KOPT-K1 (cell line): Measurements from ENCODE around the gene TLE5.
"Not testable (repeated sequence)": the region's sequence is repeated elsewhere in the genome, so short reads cannot be mapped to it uniquely, and the experiment has no call there.

ENCODE experiments used
- H3K27ac ChIP-seq: fragments of 200-600 bp; sonication (generic); 2 replicates; pipeline ENCODE4 v1.5.1; 2016; ENCODE audit warnings: antibody characterized with exemption, mild to moderate bottlenecking, low read depth, low read length; ENCODE audit not compliant: poor library complexity, severe bottlenecking
- H3K36me3 ChIP-seq: fragments of 200-600 bp; sonication (generic); 2 replicates; pipeline ENCODE4 v1.5.1; 2017; ENCODE audit warnings: antibody characterized with exemption, mild to moderate bottlenecking, low read length, moderate library complexity; ENCODE audit not compliant: insufficient read depth
- H3K9me3 ChIP-seq: fragments of 200-600 bp; sonication (generic); 2 replicates; pipeline ENCODE4 v1.5.1; 2017; ENCODE audit warnings: antibody characterized with exemption, low read length, mild to moderate bottlenecking; ENCODE audit not compliant: insufficient read depth, poor library complexity, severe bottlenecking

Gene TLE5

DNA sequence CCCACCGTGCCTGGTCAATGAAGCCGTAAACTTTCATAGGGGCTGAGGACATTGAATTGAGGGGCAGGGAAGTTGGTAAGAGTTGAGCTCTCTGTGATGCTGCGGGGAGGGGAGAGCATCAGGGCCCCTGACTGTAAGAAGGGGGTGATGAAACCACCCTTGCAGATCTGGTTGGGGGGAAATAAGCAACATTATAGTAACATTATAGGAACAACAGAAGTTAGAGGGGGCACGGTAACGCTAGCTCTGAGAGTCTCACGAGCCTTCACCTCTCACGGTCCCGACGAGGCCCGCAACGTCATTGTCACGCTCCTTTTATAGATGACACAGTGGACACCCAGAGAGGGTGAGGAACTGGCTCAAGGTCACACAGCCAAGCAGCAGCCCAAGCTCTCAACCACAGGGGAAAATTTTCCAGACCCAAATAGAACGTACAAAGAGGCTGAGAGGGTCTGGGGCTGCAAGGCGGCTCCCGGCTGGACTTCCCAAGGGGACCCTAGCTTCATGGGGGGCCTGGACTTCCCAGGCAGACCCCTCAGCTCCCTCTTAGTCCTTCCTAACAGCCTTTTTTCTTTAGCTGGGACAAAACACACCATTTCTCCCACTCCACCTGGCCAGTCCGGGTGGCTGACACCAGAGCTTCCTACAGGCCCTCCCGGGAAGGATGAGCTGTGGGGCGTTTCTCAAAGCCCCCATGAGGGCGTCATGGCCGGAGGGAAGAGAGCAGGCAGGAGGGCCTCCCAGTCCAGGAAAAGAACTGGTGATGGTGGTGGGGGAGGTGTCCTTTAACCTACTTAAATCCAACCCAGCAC, 4.1 kb downstream of the TLE5 start:
- Histone ChIP-seq H3K9me3 (no peaks in the 10 kb centered on the region), H3K27ac (no peak overlapping the region), H3K36me3 (peaks cover 78% of the 10 kb centered on the region)

DNA sequence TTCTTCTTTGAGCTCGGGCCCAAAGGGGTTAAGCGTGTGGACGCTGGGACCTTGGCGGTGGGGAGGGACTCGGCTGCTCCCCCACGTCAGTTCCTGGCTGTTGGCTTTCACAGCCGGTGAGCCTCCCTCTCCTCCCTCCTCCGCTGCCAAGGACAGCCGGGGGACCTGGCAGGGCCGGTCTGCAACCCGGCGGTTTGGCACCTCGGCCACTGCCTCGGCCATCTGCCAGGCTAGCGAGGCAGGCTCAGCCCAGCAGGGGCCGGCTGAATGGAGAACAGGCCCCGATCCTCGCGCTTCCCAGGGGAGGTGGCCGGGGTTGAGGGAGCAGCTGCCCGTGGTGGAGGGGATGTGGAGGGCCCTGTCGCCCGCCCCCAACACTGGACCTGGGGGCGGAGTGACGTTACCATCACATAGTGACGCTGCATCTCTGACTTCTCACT, 5.0 kb downstream of the TLE5 start:
- Histone ChIP-seq H3K36me3 (peaks cover 82% of the 10 kb centered on the region), H3K27ac (no peak overlapping the region), H3K9me3 (no peaks in the 10 kb centered on the region)

DNA sequence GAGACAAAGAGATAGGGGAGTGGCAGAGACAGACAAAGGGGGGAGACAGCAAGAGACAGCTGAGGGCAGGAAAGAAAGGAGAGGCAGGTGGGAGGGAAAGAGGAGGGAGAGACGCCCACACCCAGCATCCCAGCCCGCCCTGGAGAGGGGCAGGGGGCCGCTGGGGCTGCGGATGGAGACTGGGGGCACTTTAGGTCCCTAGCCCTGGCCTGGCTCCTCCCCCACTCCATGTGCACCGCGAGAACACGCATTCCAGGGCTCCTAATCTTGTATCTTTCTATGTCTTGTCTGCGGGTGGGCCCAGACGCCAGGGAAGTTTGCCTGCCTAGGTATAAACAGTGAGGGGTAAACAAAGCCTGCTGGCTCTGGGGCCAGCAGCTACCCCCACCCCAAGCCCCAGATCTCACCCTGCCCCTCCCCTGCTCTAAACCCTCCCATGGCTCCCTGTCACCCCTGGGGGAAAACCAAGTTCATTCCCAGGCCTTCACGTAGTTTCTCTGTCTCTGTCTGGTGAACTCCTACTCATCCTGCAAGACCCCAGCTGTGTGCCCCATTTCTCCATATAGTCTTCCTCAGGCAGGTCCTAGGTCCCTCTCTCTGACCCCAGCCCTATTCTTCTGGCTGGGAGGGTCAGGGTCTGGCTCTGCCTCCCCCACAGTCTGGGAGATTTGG, 5.7 kb downstream of the TLE5 start:
- Histone ChIP-seq H3K27ac (no peak overlapping the region), H3K9me3 (no peaks in the 10 kb centered on the region), H3K36me3 (peaks cover 85% of the 10 kb centered on the region)

GRCh38 chr19:3055741-3056416, 6.4 kb downstream of the TLE5 start:
- Histone ChIP-seq H3K36me3 (peaks cover 83% of the 10 kb centered on the region), H3K9me3 (no peaks in the 10 kb centered on the region), H3K27ac (no peak overlapping the region)

DNA sequence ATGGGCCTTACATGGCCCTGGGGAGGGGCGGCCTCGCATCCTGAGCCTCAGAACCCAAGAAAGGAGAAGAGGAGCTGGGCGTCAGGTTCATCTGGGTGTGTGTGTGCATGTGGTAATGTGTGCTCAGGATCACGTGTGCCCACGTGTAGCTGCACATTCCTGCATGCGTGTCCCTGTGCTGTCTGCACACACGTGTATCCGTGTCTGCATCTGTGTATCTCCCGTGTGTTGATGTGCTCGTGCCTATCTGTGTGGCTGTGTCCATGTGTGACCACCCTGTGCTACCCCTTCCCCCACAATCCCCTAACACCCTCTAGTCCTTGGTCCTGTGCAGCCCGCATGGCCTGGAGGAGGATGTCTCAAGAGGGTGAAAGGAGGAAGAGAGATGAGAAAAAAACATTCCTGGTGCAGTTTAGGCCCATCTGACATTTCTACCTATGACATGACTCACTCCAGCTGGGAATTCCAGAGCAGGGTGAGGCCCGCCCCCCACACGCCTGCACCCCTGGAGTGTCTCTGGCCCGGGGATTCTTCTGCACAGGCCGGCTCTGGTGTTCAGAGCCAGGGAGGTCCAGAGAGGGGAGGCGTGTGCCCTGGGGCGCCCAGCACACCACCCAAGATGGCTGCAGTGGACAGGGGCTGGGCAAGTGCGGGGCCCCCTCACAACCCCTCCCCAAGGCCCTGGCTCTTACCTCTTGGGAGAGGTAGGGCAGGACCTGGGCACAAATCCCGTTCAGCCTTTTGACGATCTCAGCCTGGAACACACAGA, 7.1 kb downstream of the TLE5 start:
- Histone ChIP-seq H3K9me3 (no peaks in the 10 kb centered on the region), H3K27ac (no peak overlapping the region), H3K36me3 (peaks cover 76% of the 10 kb centered on the region)

GRCh38 chr19:3054265-3054971, 7.9 kb downstream of the TLE5 start:
- H3K36me3 ChIP-seq = peaks cover 69% of the 10 kb centered on the region
- H3K27ac ChIP-seq = no peak overlapping the region
- no peaks in the 10 kb centered on the region for H3K9me3 ChIP-seq

GRCh38 chr19:3053780-3054179, 8.5 kb downstream of the TLE5 start:
- Histone ChIP-seq H3K9me3 (no peaks in the 10 kb centered on the region), H3K27ac (no peak overlapping the region), H3K36me3 (peaks cover 62% of the 10 kb centered on the region)

DNA sequence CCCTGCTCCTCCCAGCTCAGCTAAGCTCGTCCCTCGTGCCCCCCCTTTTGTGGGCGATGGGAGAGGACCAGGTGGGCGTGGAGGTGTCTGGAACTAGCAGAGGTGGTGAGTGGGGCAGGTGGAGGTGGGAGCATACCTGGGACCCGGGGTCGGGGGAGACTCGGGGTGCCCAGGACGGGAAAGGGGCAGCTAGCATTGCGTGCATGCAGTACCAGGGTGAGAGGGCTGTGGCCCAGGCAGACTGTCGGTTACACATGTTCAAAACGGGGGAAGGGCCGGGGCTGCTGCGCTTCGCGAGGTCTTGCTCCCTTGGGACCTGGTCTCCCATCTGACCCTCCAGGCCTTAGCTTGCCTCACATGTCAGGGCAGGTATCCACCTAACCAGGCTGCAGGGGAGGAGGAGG, 9.1 kb downstream of the TLE5 start:
- Histone ChIP-seq H3K27ac (no peak overlapping the region), H3K9me3 (no peaks in the 10 kb centered on the region), H3K36me3 (peaks cover 57% of the 10 kb centered on the region)

DNA sequence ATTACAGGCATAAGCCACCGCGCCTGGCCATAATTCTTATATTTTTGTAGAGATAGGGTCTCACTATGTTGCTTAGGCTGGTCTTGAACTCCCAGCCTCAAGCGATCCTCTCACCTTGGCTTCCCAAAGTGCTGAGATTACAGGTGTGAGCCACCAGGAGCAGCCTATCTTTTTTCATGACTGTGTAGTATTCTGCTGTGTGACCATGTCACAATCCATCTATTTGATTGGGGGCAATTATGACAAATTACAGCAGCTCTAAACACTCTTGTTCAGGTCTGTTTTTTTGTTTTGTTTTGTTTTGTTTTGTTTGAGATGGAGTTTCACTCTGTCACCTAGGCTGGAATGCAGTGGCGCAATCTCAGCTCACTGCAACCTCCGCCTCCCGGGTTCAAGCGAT, 12.3 kb downstream of the TLE5 start:
- not testable (repeated sequence) for H3K27ac ChIP-seq, H3K9me3 ChIP-seq
- H3K36me3 ChIP-seq = peaks cover 25% of the 10 kb centered on the region

DNA sequence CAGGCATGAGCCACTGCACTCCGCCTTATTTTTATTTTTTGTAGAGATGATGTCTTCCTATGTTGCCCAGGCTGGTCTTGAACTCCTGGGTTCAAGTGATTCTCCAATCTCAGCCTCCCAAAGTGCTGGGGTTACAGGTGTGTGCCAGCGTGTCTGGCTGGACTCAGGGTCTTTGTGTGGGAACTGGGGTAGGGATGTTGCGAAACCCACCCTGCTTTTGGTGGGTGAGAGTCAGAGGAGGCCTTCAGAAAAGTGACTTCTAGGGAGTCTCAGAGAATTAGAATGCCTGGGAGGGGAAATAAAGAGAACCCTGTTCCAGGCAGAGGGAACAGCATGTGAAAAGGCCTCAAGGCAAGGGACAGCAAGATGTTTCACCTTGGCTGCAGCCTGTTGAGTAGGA, 13.2 kb downstream of the TLE5 start:
- H3K36me3 ChIP-seq = peaks cover 15% of the 10 kb centered on the region
- H3K27ac ChIP-seq = no peak overlapping the region
- no peaks in the 10 kb centered on the region for H3K9me3 ChIP-seq

DNA sequence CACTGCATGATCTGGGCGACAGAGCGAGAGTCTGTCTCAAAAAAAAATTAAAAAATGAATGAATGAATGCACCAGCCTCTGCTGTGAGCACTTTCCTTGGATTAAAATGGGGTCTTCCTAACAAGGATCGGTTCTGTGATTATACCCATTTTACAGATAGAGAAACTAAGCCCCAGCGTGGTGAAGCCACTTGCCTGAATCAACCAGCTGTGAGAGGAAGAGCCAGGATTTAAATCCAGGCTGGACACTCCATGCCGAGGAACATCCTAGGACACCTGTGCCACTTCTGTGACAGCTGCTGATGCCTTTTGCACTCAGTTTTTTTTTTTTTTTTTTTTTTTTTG, 14.1 kb downstream of the TLE5 start:
- Histone ChIP-seq H3K36me3 (peaks cover 7% of the 10 kb centered on the region; the same call in 1 of the 2 replicates), H3K9me3 (no peaks in the 10 kb centered on the region), H3K27ac (no peak overlapping the region)

- Histone ChIP-seq H3K27ac (no peak overlapping the region), H3K9me3 (no peaks in the 10 kb centered on the region), H3K36me3 (peaks cover 6% of the 10 kb centered on the region; the same call in 1 of the 2 replicates)
Measured at GRCh38 chr19:3047496-3048189, 14.7 kb downstream of the TLE5 start.

DNA sequence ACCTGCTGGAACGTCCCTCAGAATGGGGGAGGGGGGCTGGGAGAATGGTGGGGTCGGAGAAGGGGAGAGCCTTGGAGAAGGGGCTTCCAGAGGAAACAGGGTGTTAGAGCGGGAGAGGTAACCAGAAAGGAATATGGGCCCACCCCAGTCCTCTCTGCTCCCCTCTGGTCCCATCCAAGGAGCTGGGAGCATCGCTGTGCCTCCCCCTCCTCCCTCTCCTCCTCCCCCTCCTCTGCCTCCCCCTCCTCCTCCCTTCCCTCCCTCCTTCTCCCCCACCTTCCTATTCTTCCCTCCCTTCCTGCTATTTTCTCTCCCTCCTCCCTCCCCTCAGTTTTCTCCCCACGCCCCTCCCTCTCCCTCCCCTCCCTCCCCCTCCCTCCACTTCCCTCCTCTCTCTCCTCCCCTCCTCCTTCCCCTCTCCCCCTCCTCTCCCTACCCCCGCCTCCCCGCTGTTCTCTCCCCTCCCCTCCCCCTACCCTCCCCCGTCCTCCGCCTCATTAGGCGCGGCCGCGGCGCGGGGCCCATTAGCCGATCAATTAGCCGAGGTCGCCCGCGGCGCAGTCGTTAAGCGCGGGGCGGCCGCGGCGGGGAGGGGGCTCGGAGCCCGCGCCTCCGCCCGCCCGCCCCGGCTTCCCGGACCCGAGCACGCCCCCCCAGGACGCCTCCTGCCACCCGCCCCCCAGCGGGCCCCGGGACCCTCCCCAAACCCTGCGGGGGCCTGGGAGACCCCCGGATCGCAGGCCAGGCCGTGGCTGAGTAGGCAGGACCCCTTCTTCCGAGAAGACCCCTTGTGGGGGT, 15.4 kb downstream of the TLE5 start:
- Histone ChIP-seq H3K36me3 (no peaks in the 10 kb centered on the region), H3K9me3 (no peaks in the 10 kb centered on the region), H3K27ac (no peak overlapping the region)
